Activated CD8-positive, alpha-beta T cell treated with anti-CD3 and anti-CD28 coated beads, Interleukin-2, amount 10 ng/mL, durations not matched to agents 7 days and 5 days (primary cell): Measurements from ENCODE around the gene TMEM239. TPM values are rescaled to one million over a fixed set of nuclear protein-coding genes. Genes with fewer than 3 reads are reported as not detected.
A peak's percentile ranks its signal among the peaks of the same experiment; 100 is the strongest.

Experiments used
- ATAC-seq: fragments of 150-1000 bp; cut with Tn5 transposase; one replicate; pipeline ENCODE4 v1.10.0; 2021; ENCODE audit warnings: moderate library complexity
- CTCF ChIA-PET: fragments of 350-600 bp; sonication (Branson Sonifier 250); formaldehyde crosslinking; loops from one replicate; lab custom pipeline; 2021; ENCODE audit warnings: antibody characterized with exemption; lab: Charles Lee
- POLR2A ChIA-PET: fragments of 350-600 bp; sonication (Branson Sonifier 250); formaldehyde crosslinking; loops from one replicate; lab custom pipeline; 2021; ENCODE audit warnings: antibody characterized with exemption; lab: Charles Lee
- DNase-seq: peaks from one replicate; pipeline ENCODE4 v3.0.0-alpha.2; 2020
- H3K27ac Mint-ChIP-seq: one replicate; pipeline ENCODE4 v1.8.0; 2021; ENCODE audit warnings: mild to moderate bottlenecking, mixed read lengths
- H3K27me3 Mint-ChIP-seq: one replicate; pipeline ENCODE4 v1.8.0; 2021; ENCODE audit warnings: low read depth, mixed read lengths
- H3K36me3 Mint-ChIP-seq: one replicate; pipeline ENCODE4 v1.8.0; 2021; ENCODE audit warnings: low read depth, mixed read lengths
- H3K4me1 Mint-ChIP-seq: one replicate; pipeline ENCODE4 v1.8.0; 2021; ENCODE audit warnings: low read depth, mixed read lengths
- H3K4me3 Mint-ChIP-seq: one replicate; pipeline ENCODE4 v1.8.0; 2021; ENCODE audit warnings: mild to moderate bottlenecking, mixed read lengths
- H3K9me3 Mint-ChIP-seq: one replicate; pipeline ENCODE4 v1.8.0; 2022; ENCODE audit warnings: mixed read lengths; ENCODE audit not compliant: insufficient read depth
- total RNA-seq, 2 experiments: library from RNA; stranded (reverse); gene quantifications; one replicate each; pipeline ENCODE4 v1.2.3, GENCODE V29; 2021

TMEM239 gene
- total RNA-seq, 2 experiments from 2014 or later, result not detected

DNA sequence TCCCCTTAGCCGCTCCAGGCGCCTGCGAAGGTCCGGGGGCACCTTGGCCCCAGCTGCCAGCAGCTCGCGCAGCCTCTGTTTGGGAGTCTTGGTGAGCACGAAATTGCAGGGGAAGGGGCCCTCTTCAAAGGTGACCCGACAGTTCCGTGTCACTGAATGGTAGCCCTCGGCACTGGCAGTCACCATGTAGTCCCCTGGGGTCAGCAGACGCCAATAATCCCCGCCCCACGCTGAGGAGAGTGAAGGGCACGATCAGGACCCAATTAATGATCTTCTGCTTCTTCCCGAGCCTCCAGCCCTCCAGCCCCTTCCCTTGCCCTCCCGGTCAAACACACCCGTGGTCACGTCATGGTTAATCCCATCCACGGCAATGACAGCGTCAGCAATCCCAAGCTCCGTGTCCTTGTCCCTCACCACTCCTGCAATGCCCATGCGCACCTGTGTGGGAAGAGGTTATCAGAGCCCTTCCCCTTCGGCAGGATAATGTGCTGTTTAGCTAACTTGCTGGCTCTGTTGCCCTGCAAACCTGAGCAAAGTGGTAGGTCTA lies 21.9 kb upstream of the TMEM239 start:
- Mint-ChIP-seq H3K4me3 (no peak overlapping the region), H3K27ac (no peak overlapping the region), H3K27me3 (peaks cover 43% of the 10 kb centered on the region), H3K9me3 (no peaks in the 10 kb centered on the region), H3K36me3 (no peaks in the 10 kb centered on the region), H3K4me1 (peaks cover 12% of the 10 kb centered on the region)
- CTCF ChIA-PET, result no interaction called here
- ATAC-seq (no peak), DNase-seq (no peak)
- POLR2A ChIA-PET, result interaction anchor here (0.6 kb wide), 2 partner anchors 141 to 450 kb away, joined by 3 read pairs; no protein-coding TSS in a partner anchor

DNA sequence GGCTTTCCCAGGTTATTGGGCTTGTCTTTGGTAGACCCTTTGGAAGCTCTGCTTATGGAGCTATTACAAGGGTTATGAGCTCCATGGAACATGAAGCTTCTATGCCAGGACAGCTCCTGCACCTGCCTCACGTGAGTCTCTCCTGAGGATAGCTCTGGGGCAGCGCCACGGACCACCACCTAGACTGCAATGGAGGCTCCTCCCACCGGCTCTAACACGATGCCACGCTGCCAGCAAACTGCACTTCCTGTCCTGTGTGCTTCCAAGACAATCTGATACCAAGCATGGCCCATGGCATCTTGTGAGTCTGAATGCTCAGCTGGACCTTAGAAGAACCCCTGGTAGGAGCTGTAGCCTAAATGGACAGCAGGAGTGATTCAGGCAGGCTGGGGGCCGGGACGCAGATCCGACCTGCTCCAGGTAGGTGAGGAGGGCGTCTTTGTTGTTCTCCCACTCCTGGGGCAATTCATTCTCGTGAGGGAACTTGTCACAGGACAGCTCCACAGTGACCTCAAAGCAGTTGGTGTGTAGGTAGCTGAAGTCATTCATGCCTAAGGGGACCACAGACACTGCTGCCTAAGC lies 21.2 kb upstream of the TMEM239 start:
- DNase-seq, result no peak
- ChIA-PET POLR2A (no interaction called here), CTCF (no interaction called here)
- no peak overlapping the region for H3K4me3 Mint-ChIP-seq
- H3K27me3 Mint-ChIP-seq, result peaks cover 46% of the 10 kb centered on the region
- no peak overlapping the region for H3K27ac Mint-ChIP-seq
- H3K9me3 Mint-ChIP-seq, result no peaks in the 10 kb centered on the region
- no peak for ATAC-seq
- H3K4me1 Mint-ChIP-seq, result peaks cover 19% of the 10 kb centered on the region
- peaks cover 2% of the 10 kb centered on the region for H3K36me3 Mint-ChIP-seq

DNA sequence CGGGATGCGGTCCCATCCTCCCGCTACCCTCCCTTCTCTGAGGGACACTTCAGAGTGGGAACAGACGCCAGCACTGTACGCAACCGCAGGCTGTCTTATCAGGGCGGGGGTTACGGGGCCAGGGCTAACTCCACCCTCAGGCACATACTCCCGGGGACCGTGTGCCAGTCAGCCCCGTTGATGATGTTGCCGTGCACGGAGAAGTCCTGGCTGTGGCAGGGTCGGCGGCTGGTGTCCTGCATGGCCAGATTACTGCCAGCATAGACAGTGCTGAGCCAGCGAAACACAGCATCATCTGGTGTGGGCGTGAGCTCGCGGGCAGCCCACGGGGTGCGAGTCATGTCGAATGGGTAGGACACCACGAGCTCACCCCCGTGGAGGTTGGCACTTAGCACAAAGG lies 20.7 kb upstream of the TMEM239 start:
- peaks cover 21% of the 10 kb centered on the region for H3K4me1 Mint-ChIP-seq
- CTCF ChIA-PET, result no interaction called here
- no peak overlapping the region for H3K4me3 Mint-ChIP-seq

DNA sequence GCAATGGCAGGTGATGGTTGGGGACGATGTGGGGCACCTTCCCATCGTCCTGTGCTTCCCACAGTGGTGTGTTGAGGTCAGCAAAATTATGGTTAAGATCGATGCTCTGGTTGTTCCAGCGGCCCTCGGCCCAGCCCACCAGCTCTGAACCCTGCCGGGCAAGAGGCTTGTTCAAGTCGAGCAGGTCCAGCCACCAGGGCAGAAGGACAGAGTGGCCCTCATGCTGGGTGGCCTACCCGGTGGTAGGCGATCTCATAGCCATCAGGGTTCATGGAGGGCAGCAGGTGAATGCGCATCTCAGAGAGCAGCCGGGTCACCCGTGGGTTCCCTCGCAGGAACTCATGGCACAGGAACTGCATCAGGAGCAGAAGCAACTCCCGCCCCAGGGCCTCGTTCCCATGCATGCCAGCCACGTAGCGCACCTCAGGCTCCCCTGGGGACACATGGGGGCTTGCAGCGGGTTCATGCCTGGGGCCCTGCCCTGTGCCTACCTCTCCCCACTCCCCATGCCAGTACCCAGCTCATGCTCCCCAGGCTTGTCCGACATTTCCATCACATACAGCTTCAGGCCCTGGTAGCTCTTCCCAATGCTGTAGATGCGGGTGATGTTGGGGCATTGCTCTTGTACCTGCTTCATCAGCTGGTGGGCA lies 20.0 kb upstream of the TMEM239 start:
- ChIA-PET CTCF (no interaction called here), POLR2A (no interaction called here)
- Mint-ChIP-seq H3K27ac (no peak overlapping the region), H3K4me3 (no peak overlapping the region), H3K9me3 (no peaks in the 10 kb centered on the region), H3K27me3 (peaks cover 48% of the 10 kb centered on the region), H3K4me1 (peaks cover 27% of the 10 kb centered on the region), H3K36me3 (peaks cover 3% of the 10 kb centered on the region)
- ATAC-seq (no peak), DNase-seq (no peak)

More for the DNA sequence above, 20.7 kb upstream of the TMEM239 start:
- H3K27me3 Mint-ChIP-seq, result peaks cover 44% of the 10 kb centered on the region
- DNase-seq, result no peak
- peaks cover 3% of the 10 kb centered on the region for H3K36me3 Mint-ChIP-seq
- no peak overlapping the region for H3K27ac Mint-ChIP-seq
- POLR2A ChIA-PET, result no interaction called here
- no peaks in the 10 kb centered on the region for H3K9me3 Mint-ChIP-seq
- no peak for ATAC-seq

DNA sequence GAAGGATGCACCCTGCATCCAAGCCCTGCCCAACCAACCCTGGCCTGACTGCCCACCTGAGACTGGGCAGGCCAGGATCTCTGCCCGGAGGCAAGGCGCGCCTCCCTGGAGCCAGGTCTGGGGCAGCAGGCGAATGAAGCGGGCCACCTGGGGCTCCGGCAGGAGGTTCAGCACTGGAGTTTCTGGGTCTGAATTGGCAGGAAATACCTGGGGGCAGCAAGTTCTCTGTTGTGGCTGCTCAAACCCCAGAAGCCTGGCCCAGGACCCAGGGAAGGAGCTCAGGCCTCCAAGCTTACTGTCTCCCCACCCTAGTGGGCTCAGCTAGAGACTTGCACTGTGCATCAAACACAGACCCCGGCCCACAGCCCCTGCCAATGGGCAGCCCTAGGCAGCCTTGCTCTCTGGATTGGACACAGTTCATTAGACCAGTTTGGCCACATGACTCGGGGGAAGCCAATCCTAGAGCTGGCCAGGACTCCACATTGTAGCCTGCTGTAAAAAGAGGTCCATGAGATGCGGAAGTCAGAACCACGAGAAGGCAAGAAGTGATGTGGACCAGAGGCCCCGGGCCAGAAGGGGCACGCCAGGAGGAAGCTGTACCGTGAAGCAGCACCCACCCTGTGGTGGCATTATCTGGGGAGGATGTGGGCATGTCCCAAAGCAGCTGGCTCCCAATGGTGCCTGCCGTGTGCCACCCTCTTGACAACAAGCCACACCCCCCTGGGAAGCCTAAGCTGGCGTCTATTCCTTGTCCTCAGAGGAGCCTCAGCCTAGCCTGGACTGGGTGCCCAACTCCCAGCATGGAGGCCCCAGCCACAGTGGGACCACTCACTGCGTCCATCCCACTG lies 18.8 kb upstream of the TMEM239 start:
- CTCF ChIA-PET, result no interaction called here
- no peak for ATAC-seq
- H3K9me3 Mint-ChIP-seq, result no peaks in the 10 kb centered on the region
- no peak overlapping the region for H3K27ac Mint-ChIP-seq
- no peak for DNase-seq
- POLR2A ChIA-PET, result no interaction called here
- peaks cover 32% of the 10 kb centered on the region for H3K4me1 Mint-ChIP-seq
- H3K27me3 Mint-ChIP-seq, result peaks cover 43% of the 10 kb centered on the region
- H3K36me3 Mint-ChIP-seq, result peaks cover 3% of the 10 kb centered on the region
- H3K4me3 Mint-ChIP-seq, result no peak overlapping the region

DNA sequence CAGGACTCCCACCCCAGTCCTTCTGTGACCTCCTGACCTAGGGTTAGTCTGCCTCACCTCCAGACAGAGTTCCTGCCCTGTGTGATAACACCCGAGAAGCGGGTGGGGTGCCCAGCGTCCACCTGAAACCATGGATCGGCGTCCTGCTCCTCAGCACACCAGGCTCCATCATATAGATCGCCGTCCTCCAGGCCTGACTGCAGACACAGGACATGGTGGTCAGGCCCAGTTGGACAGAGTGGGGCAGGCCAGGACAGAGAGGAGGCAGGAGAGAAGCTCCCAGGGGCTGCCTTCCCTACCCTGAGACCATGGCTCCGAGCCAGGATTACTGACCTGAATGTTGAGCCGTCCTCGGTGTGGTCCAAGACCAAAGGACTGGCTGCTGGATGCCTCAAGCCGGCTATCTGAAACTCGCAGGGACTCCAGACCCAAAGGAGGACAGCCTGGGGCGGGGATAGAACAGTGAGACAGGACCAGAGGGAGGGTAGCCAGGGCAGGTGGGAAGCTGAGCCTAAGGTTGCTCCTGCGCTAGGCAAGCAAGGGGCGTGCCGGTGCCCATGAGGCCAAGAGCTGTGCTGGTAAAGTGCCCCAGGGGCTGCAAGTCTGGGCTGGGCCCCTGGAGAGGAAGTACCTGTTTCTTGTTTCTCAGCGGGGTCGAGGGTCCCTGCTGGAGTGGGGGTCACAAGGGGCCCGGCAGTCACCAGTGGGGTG lies 17.9 kb upstream of the TMEM239 start:
- Mint-ChIP-seq H3K9me3 (no peaks in the 10 kb centered on the region), H3K27ac (no peak overlapping the region), H3K4me1 (peaks cover 32% of the 10 kb centered on the region), H3K27me3 (peaks cover 44% of the 10 kb centered on the region), H3K4me3 (no peak overlapping the region), H3K36me3 (peaks cover 3% of the 10 kb centered on the region)
- no peak for DNase-seq
- no peak for ATAC-seq
- ChIA-PET POLR2A (interaction anchor here (0.5 kb wide), 1 partner anchor 22 kb away, joined by 6 read pairs; no protein-coding TSS in a partner anchor), CTCF (no interaction called here)

DNA sequence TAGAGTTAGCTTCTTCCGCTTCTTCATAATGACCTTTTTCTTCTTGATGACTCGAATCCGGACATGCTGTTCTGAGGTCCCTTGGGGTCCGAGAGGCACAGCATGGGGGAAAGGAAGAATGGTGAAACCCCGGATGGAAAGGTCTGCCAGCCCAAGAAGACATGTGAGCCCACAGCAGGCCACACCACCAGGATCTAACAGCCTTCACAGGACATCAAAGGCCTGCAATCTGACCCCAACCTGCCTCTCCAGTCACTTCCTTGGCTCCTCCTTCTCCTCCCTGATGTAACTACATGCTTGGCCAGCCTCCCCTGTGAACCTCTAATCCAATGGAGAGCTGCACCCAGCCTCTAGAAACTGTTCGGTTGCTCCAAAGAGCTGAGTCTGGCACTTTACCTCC lies 17.4 kb upstream of the TMEM239 start:
- DNase-seq (no peak), ATAC-seq (no peak)
- ChIA-PET POLR2A (no interaction called here), CTCF (no interaction called here)
- Mint-ChIP-seq H3K27ac (no peak overlapping the region), H3K9me3 (no peaks in the 10 kb centered on the region), H3K27me3 (peaks cover 44% of the 10 kb centered on the region), H3K4me1 (peaks cover 32% of the 10 kb centered on the region), H3K36me3 (peaks cover 3% of the 10 kb centered on the region), H3K4me3 (no peak overlapping the region)

DNA sequence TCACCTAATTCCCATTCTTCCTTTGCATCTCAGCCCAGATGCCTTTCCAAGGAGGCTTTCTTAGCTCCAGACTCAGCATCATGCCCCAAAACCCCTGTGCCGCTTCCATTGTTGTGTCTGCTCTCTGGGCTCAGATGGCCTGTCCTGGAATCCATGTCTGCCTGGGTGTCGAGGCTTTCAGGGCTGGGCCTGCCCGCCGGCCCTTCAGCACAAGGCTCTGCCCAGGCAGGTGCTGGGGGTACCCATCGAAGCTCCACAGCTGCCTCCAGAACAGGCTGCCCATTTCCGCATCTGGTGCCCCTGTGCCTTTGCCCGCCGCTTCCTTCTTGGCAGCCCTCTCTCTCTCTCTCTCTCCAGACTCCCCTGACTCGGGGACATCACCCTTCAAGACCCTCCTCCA lies 16.9 kb upstream of the TMEM239 start:
- DNase-seq (no peak), ATAC-seq (no peak)
- peaks cover 47% of the 10 kb centered on the region for H3K27me3 Mint-ChIP-seq
- H3K27ac Mint-ChIP-seq, result no peak overlapping the region
- H3K4me1 Mint-ChIP-seq, result peaks cover 32% of the 10 kb centered on the region
- peaks cover 3% of the 10 kb centered on the region for H3K36me3 Mint-ChIP-seq
- ChIA-PET POLR2A (no interaction called here), CTCF (no interaction called here)
- peak overlapping the region; percentile 76 for H3K4me3 Mint-ChIP-seq
- H3K9me3 Mint-ChIP-seq, result no peaks in the 10 kb centered on the region

DNA sequence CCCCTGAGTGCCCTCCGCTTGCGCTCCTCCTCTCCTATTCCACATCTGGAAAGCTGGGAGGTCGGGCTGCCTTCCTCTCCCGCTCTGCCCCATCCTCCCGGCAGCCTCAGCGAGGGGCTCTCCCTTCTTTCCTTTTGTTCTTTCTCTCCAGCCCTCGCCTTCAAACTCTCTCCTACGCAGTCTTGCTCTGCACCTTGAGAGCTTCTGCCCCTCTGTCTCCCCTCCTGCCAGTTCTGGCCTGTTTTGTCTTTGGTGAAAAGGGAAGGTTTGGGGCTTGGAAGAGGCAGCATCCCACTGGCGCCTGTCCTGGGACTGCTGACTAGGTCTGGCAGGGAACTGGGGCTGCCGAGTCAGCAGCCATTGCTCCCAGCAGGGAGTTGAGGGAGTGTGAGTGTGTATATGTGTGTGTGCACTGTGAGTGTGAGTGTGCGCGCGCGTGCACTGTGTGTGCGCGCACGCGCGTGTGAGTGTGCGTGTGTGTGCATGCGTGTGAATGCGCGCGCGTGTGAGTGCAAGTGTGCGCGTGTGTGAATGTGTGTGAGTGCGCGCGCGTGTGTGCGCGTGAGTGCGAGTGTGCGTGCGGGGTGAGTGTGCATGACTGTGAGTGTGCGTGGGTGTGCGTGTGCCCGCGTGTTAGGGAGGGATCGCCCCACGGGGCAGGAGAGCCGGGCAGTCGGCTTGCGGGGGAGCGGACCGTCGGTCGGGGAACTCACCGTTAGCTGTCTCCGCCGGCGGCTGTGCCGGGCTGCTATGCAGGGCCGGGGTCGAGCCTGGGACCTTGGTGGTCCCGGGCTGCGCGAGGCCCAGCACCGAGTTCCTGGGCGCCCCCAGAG lies 16.3 kb upstream of the TMEM239 start:
- no peak for ATAC-seq
- H3K27ac Mint-ChIP-seq, result peak overlapping the region; percentile 57
- POLR2A ChIA-PET, result interaction anchor here (1.3 kb wide), 1 partner anchor 41 kb away, joined by 3 read pairs; the partner anchor contains the start of gene VPS16

DNA sequence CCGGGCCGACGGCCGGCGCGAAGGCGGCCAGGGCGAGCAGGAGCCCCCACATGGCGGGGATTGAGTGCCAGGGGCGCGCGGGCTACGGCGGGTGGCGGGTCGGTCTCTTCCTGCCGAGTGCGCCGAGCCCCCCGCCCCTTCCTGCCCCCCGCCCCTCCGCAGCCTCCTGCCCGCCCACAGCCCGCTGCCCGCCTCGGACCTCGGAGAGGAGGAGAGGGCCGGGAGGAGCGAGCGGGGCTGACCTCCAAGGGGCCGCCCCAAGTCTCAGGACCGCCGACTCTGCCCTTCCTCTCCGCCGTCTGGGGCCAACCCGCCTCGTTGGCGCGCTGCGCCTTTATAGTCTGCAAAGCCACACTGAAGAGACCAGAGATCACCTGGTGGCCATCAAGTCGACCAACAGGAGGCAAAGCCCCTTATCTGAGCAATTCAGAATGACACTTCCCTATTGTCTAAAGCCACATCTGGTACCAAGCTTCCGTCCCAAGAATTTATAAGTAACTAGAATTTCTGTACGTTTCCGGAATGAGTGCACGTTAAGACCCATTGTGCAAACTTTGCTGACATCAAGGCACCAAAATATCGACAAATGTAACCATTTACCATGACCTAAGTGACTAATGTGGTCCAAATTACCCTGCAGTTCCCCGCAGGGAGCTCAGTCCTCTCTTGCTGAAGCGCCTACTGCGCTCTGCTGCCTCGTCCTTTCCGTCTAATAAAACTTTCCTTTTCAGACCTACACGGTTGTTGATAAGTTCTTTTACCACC lies 15.5 kb upstream of the TMEM239 start, which contains the start of gene CPXM1:
Gene CPXM1, minus strand, starts transcription at position 107 of the 765 bp plus-strand sequence. Its CDS starts 55 bp downstream, at position 52.
- peak within 1 kb of the TSS; percentile 57 for H3K27ac Mint-ChIP-seq
- H3K4me3 Mint-ChIP-seq, result peak within 1 kb of the TSS; percentile 76
- no peak for DNase-seq
- peaks cover 53% of the 10 kb centered on the region for H3K27me3 Mint-ChIP-seq
- H3K9me3 Mint-ChIP-seq, result no peaks in the 10 kb centered on the region
- peaks cover 32% of the 10 kb centered on the region for H3K4me1 Mint-ChIP-seq
- ATAC-seq, result peak; percentile 49
- CTCF ChIA-PET, result interaction anchor here (0.7 to 1.0 kb wide), 2 partner anchors 21 to 43 kb away, joined by 3 to 4 read pairs; no protein-coding TSS in a partner anchor
- POLR2A ChIA-PET, result interaction anchor here (0.5 to 1.3 kb wide), 3 partner anchors 8 to 331 kb away, joined by 3 to 4 read pairs (median 3); partner anchors contain the start of gene VPS16
- peaks cover 3% of the 10 kb centered on the region for H3K36me3 Mint-ChIP-seq

More for the DNA sequence above, 16.3 kb upstream of the TMEM239 start:
- no peak for DNase-seq
- peaks cover 32% of the 10 kb centered on the region for H3K4me1 Mint-ChIP-seq
- H3K9me3 Mint-ChIP-seq, result no peaks in the 10 kb centered on the region
- peaks cover 3% of the 10 kb centered on the region for H3K36me3 Mint-ChIP-seq
- CTCF ChIA-PET, result no interaction called here
- H3K4me3 Mint-ChIP-seq, result peak overlapping the region; percentile 76
- H3K27me3 Mint-ChIP-seq, result peaks cover 48% of the 10 kb centered on the region
